Chondrocyte (in vitro differentiated cells): ENCODE results near the gene SLC25A2. TPM values are rescaled to one million over a fixed set of nuclear protein-coding genes. Genes with fewer than 3 reads are reported as not detected.
"Not testable (repeated sequence)": the region's sequence is repeated elsewhere in the genome, so short reads cannot be mapped to it uniquely, and the experiment has no call there.

Source experiments
- DNase-seq: peaks from one replicate; pipeline ENCODE4 v3.0.0; 2021; ENCODE audit warnings: mixed read lengths, low spot score
- H3K27ac Mint-ChIP-seq: one replicate; pipeline ENCODE4 v1.8.0; 2021; ENCODE audit warnings: mild to moderate bottlenecking, moderate library complexity, mixed read lengths; ENCODE audit not compliant: unreplicated experiment
- H3K27me3 Mint-ChIP-seq: 2 replicates; pipeline ENCODE4 v1.8.0; 2021; ENCODE audit warnings: low read depth, mixed read lengths
- H3K36me3 Mint-ChIP-seq: 2 replicates; pipeline ENCODE4 v1.8.0; 2021; ENCODE audit warnings: low read depth, mixed read lengths
- H3K4me1 Mint-ChIP-seq: 2 replicates; pipeline ENCODE4 v1.8.0; 2021; ENCODE audit warnings: low read depth, mild to moderate bottlenecking, mixed read lengths
- H3K4me3 Mint-ChIP-seq: one replicate; pipeline ENCODE4 v1.8.0; 2021; ENCODE audit warnings: mild to moderate bottlenecking, moderate library complexity, mixed read lengths; ENCODE audit not compliant: unreplicated experiment
- H3K9me3 Mint-ChIP-seq: 2 replicates; pipeline ENCODE4 v1.8.0; 2021; ENCODE audit warnings: low read depth, mixed read lengths
- total RNA-seq: library from RNA; stranded (reverse); gene quantifications from 3 replicates; pipeline ENCODE4 v1.2.1, GENCODE V29; 2021
- TF ChIP-seq, protein P1 (sequence below): fragments of 200-600 bp; sonication (generic); IDR thresholded peaks from 2 replicates; pipeline ENCODE4 v1.5.0; 2021; ENCODE audit warnings: antibody characterized with exemption, mild to moderate bottlenecking, moderate library complexity

Gene SLC25A2
- total RNA-seq, 1 donor from 2014 or later = 0.15 TPM

DNA sequence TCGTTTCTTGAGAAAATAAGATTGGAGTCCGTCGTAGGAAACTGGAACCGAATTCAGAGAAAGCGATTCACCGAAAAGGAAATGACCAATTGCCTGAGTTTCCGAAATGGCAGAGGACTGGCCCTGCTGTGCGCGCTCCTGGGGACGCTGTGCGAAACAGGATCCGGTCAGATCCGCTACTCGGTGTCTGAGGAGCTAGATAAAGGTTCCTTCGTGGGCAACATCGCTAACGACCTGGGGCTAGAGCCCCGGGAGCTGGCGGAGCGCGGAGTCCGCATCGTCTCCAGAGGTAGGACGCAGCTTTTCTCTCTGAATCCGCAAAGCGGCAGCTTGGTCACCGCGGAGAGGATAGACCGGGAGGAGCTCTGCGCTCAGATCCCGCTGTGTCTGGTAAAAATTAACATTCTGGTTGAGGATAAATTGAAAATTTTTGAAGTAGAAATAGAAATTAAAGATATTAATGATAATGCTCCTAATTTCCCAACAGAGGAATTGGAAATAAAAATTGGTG, 40.2 kb upstream of the SLC25A2 start:
- H3K27ac Mint-ChIP-seq = no peak overlapping the region
- peaks cover 49% of the 10 kb centered on the region for H3K9me3 Mint-ChIP-seq
- no peaks in the 10 kb centered on the region for H3K27me3 Mint-ChIP-seq
- TF ChIP-seq, protein P1, sequence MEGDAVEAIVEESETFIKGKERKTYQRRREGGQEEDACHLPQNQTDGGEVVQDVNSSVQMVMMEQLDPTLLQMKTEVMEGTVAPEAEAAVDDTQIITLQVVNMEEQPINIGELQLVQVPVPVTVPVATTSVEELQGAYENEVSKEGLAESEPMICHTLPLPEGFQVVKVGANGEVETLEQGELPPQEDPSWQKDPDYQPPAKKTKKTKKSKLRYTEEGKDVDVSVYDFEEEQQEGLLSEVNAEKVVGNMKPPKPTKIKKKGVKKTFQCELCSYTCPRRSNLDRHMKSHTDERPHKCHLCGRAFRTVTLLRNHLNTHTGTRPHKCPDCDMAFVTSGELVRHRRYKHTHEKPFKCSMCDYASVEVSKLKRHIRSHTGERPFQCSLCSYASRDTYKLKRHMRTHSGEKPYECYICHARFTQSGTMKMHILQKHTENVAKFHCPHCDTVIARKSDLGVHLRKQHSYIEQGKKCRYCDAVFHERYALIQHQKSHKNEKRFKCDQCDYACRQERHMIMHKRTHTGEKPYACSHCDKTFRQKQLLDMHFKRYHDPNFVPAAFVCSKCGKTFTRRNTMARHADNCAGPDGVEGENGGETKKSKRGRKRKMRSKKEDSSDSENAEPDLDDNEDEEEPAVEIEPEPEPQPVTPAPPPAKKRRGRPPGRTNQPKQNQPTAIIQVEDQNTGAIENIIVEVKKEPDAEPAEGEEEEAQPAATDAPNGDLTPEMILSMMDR = no peak
- H3K4me3 Mint-ChIP-seq = no peak overlapping the region
- H3K4me1 Mint-ChIP-seq = no peaks in the 10 kb centered on the region
- no peak for DNase-seq
- H3K36me3 Mint-ChIP-seq = peaks cover 2% of the 10 kb centered on the region

DNA sequence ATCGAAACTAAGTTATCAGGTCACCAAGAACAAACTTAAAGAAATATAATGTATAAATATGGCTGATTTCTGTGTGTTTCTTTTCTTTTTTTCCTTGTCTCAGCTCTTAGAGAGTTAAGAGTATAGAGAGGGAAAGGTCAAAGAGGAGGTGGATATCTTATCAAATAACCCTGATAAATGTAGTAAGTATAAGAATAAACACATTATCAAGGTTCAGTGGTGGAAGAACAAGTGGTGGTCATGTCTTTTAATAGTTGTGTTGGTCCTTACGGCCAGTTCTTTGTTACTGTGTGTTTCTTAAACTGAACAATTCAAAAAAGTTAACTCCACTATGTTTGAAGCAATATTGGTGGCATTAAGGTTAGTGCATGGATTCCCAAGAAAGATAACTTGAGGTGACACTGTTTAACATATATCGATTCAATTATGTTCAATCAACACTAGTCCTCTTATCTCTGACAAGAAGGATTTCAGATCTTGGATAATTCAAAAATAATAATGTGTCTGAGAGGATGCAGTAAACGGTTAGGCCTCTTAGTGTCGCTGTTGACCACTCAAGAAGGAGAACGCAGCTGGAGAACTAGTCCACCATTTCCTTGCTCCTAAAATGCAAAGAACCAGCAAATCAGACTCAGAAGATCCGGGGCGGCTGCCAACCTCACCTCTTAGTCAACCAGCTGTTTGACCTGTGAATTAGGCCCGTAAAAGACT, 39.5 kb upstream of the SLC25A2 start, which contains the start of gene PCDHGA3:
PCDHGA3 (plus strand) TSS at position 588 of the 711 bp plus-strand sequence. CDS start 205 bp downstream, outside the sequence.
- H3K27ac Mint-ChIP-seq = no peak within 1 kb of the TSS

DNA sequence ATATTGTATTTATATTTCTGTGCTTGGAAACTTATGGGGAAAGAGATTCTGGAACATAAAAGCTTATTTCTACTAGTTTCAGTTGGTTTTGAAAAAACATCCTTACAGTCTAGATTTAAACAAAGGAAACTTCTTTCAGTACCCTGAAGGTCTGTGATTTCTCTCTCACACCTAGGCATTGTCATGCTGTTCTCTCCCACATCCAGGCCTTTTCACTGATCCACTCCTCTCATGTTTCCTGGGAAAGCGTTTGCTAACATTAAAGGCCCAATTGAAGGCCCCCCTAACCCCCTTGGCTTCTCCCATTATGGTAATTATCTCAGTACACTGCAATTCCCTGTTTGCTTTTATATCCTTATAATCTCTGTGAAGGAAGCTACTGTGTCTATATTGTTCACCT, 38.9 kb upstream of the SLC25A2 start:
- peaks cover 55% of the 10 kb centered on the region for H3K9me3 Mint-ChIP-seq
- H3K27me3 Mint-ChIP-seq = no peaks in the 10 kb centered on the region
- no peak for DNase-seq
- H3K4me3 Mint-ChIP-seq = no peak overlapping the region
- H3K4me1 Mint-ChIP-seq = no peaks in the 10 kb centered on the region
- no peak overlapping the region for H3K27ac Mint-ChIP-seq
- TF ChIP-seq, protein P1 = no peak
- peaks cover 2% of the 10 kb centered on the region for H3K36me3 Mint-ChIP-seq

More for the DNA sequence above, 39.5 kb upstream of the SLC25A2 start, which contains the start of gene PCDHGA3:
- TF ChIP-seq, protein P1 = no peak
- Mint-ChIP-seq H3K4me3 (no peak within 1 kb of the TSS), H3K9me3 (peaks cover 52% of the 10 kb centered on the region), H3K27me3 (no peaks in the 10 kb centered on the region), H3K36me3 (peaks cover 2% of the 10 kb centered on the region), H3K4me1 (no peaks in the 10 kb centered on the region)
- no peak for DNase-seq

DNA sequence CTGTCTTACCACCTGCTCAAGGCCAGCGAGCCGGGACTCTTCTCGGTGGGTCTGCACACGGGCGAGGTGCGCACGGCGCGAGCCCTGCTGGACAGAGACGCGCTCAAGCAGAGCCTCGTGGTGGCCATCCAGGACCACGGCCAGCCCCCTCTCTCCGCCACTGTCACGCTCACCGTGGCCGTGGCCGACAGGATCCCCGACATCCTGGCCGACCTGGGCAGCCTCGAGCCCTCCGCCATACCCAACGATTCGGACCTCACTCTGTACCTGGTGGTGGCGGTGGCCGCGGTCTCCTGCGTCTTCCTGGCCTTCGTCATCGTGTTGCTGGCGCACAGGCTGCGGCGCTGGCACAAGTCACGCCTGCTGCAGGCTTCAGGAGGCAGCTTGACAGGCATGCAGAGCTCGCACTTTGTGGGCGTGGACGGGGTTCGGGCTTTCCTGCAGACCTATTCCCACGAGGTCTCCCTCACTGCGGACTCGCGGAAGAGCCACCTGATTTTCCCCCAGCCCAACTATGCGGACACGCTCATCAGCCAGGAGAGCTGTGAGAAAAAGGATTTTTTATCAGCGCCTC, 37.0 kb upstream of the SLC25A2 start:
- H3K9me3 Mint-ChIP-seq = peaks cover 61% of the 10 kb centered on the region
- H3K27ac Mint-ChIP-seq, H3K36me3 Mint-ChIP-seq, H3K4me3 Mint-ChIP-seq, H3K4me1 Mint-ChIP-seq, H3K27me3 Mint-ChIP-seq, DNase-seq: not testable (repeated sequence)

DNA sequence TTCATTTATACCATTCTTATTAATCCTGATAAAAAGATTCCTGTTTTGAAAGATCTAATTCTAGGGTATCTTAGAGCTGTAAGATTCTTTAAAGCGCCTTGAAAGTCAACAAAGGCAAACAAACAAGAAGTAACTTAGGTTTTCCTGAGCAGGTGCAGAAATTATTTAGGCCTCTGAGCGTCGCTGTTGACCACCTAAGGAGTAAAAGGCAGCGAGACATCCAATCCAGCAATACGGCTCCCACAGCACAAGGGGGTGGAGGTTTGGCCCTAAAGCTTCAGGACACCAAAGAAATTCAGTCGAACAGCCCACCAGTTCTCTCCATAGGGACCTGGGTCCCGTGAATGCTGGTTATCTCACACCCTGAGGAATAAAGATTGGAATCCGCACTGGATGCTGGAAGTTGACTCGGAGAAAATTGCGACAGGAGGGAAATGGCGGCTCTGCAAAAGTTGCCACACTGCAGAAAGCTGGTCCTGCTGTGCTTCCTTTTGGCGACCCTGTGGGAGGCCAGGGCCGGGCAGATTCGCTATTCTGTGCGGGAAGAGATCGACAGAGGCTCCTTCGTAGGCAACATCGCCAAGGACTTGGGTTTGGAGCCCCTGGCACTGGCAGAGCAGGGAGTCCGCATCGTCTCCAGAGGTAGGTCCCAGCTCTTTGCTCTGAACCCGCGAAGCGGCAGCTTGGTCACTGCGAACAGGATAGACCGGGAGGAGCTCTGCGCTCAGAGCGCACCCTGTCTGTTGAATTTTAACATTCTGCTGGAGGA, 34.9 kb upstream of the SLC25A2 start, which contains the start of gene PCDHGA2:
PCDHGA2 (plus strand) TSS at position 223 of the 769 bp plus-strand sequence.
- Mint-ChIP-seq H3K4me1 (no peaks in the 10 kb centered on the region), H3K36me3 (peaks cover 2% of the 10 kb centered on the region), H3K9me3 (peaks cover 58% of the 10 kb centered on the region), H3K4me3 (no peak within 1 kb of the TSS), H3K27ac (no peak within 1 kb of the TSS), H3K27me3 (no peaks in the 10 kb centered on the region)
- DNase-seq = no peak
- TF ChIP-seq, protein P1 = peak; percentile 25

DNA sequence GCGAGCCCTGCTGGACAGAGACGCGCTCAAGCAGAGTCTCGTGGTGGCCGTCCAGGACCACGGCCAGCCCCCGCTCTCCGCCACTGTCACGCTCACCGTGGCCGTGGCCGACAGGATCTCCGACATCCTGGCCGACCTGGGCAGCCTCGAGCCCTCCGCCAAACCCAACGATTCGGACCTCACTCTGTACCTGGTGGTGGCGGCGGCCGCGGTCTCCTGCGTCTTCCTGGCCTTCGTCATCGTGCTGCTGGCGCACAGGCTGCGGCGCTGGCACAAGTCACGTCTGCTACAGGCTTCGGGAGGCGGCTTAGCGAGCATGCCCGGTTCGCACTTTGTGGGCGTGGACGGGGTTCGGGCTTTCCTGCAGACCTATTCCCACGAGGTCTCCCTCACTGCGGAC, 28.7 kb upstream of the SLC25A2 start:
- H3K4me1 Mint-ChIP-seq, H3K4me3 Mint-ChIP-seq, H3K36me3 Mint-ChIP-seq, H3K27me3 Mint-ChIP-seq, H3K27ac Mint-ChIP-seq, DNase-seq: not testable (repeated sequence)
- H3K9me3 Mint-ChIP-seq = peaks cover 54% of the 10 kb centered on the region
